Measurements from ENCODE around the gene ADCY3. TPM values are rescaled to one million over a fixed set of nuclear protein-coding genes. Genes with fewer than 3 reads are reported as not detected.

ADCY3 gene
- total and polyA plus RNA-seq, 10 of the 15 experiments (the other 5 are each of a cell fraction or from before 2014, with no cell fraction given), result 2.8 to 102 (median 50.4) TPM

DNA sequence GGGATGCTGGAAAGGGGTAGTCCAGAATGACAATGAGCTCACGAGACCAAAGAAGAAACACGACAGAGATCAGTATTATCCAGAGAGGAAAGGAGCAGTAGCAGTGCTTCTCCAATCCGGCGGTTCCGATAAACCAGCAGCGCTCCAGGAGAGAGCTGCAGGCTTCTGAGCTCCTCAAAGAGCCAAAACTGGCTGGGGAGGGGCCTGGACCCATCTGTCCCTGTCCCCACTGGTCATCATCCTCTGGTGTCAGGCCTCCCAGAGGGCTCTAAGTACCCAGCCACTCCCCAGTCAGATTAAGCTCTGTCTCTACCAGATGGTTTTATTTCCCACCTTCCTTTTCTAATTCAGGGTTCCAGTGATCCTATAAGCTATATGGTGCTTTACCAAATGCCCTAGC is 28.5 kb upstream of the ADCY3 start (continued):
- TF ChIP-seq, protein P1, sequence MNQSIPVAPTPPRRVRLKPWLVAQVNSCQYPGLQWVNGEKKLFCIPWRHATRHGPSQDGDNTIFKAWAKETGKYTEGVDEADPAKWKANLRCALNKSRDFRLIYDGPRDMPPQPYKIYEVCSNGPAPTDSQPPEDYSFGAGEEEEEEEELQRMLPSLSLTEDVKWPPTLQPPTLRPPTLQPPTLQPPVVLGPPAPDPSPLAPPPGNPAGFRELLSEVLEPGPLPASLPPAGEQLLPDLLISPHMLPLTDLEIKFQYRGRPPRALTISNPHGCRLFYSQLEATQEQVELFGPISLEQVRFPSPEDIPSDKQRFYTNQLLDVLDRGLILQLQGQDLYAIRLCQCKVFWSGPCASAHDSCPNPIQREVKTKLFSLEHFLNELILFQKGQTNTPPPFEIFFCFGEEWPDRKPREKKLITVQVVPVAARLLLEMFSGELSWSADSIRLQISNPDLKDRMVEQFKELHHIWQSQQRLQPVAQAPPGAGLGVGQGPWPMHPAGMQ (IDR thresholded peaks at IDR 0.05; ENCODE audit: borderline replicate concordance), result no peak
- TF ChIP-seq MYC (IDR thresholded peaks at IDR 0.05; ENCODE audit: insufficient read depth, insufficient read length, insufficient replicate concordance, low read length, severe bottlenecking) (no peak), RUNX3 (IDR thresholded peaks at IDR 0.05; ENCODE audit: low read length) (no peak), RFX5 (IDR thresholded peaks at IDR 0.05; ENCODE audit: low read depth, low read length) (no peak), ZNF622 (IDR thresholded peaks at IDR 0.05) (no peak), SREBF2 (IDR thresholded peaks at IDR 0.05; ENCODE audit: low read length) (no peak), IKZF1 (conservative IDR thresholded peaks at IDR 0.05) (no peak)
- TF ChIP-seq, protein P2, sequence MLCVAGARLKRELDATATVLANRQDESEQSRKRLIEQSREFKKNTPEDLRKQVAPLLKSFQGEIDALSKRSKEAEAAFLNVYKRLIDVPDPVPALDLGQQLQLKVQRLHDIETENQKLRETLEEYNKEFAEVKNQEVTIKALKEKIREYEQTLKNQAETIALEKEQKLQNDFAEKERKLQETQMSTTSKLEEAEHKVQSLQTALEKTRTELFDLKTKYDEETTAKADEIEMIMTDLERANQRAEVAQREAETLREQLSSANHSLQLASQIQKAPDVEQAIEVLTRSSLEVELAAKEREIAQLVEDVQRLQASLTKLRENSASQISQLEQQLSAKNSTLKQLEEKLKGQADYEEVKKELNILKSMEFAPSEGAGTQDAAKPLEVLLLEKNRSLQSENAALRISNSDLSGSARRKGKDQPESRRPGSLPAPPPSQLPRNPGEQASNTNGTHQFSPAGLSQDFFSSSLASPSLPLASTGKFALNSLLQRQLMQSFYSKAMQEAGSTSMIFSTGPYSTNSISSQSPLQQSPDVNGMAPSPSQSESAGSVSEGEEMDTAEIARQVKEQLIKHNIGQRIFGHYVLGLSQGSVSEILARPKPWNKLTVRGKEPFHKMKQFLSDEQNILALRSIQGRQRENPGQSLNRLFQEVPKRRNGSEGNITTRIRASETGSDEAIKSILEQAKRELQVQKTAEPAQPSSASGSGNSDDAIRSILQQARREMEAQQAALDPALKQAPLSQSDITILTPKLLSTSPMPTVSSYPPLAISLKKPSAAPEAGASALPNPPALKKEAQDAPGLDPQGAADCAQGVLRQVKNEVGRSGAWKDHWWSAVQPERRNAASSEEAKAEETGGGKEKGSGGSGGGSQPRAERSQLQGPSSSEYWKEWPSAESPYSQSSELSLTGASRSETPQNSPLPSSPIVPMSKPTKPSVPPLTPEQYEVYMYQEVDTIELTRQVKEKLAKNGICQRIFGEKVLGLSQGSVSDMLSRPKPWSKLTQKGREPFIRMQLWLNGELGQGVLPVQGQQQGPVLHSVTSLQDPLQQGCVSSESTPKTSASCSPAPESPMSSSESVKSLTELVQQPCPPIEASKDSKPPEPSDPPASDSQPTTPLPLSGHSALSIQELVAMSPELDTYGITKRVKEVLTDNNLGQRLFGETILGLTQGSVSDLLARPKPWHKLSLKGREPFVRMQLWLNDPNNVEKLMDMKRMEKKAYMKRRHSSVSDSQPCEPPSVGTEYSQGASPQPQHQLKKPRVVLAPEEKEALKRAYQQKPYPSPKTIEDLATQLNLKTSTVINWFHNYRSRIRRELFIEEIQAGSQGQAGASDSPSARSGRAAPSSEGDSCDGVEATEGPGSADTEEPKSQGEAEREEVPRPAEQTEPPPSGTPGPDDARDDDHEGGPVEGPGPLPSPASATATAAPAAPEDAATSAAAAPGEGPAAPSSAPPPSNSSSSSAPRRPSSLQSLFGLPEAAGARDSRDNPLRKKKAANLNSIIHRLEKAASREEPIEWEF (IDR thresholded peaks at IDR 0.05; ENCODE audit: insufficient replicate concordance, low read depth, low read length), result no peak
